Sigmoid colon (tissue), 7 donors: ENCODE results near the gene CCDC93. TPM values are rescaled to one million over a fixed set of nuclear protein-coding genes. Genes with fewer than 3 reads are reported as not detected.

Experiments used
- DNase-seq: peaks from one replicate; pipeline ENCODE4 v3.0.0-alpha.2; 2019
- H3K27ac ChIP-seq, 4 donors: fragments of 200-600 bp; sonication (generic); one replicate each; pipeline ENCODE4 v1.5.1; 2016 to 2019; ENCODE audit warnings: mild to moderate bottlenecking in 1 of 4
- H3K27me3 ChIP-seq, 3 donors: fragments of 200-600 bp; sonication (generic); one replicate each; pipeline ENCODE4 v1.5.1; 2019; ENCODE audit warnings: mild to moderate bottlenecking in 1 of 3
- H3K36me3 ChIP-seq, 4 donors: fragments of 200-600 bp; sonication (generic); one replicate each; pipeline ENCODE4 v1.5.1; 2016 to 2019
- H3K4me1 ChIP-seq, 4 donors: fragments of 200-600 bp; sonication (generic); one replicate each; pipeline ENCODE4 v1.5.1; 2017 to 2019
- H3K4me3 ChIP-seq, 4 donors: fragments of 200-600 bp; sonication (generic); one replicate each; pipeline ENCODE4 v1.5.1; 2017 to 2019; ENCODE audit warnings: mild to moderate bottlenecking in 2 of 4, moderate library complexity in 1 of 4
- H3K9me3 ChIP-seq, 4 donors: fragments of 200-600 bp in 3 of 4; sonication (generic) in 3 of 4; one replicate each; pipeline versions ENCODE4 v1.5.1 to v1.6.1; 2013 to 2019
- CTCF ChIP-seq, 4 experiments: fragments of 450-650 bp in 3 of 4; fragments of 200-600 bp in 1 of 4; IDR thresholded peaks; one replicate each; pipeline ENCODE4 v1.5.1; 2016 to 2019; ENCODE audit warnings: antibody characterized with exemption in 4 of 4, mild to moderate bottlenecking in 3 of 4, moderate library complexity in 2 of 4
- EP300 ChIP-seq, 4 donors: sonication (generic); formaldehyde crosslinking; IDR thresholded peaks; one replicate each; pipeline ENCODE4 v1.6.1; 2017; ENCODE audit warnings: antibody characterized with exemption in 4 of 4
- POLR2A ChIP-seq, 2 donors: fragments of 450-650 bp; IDR thresholded peaks; one replicate each; pipeline ENCODE4 v1.6.1; 2016; ENCODE audit warnings: antibody characterized with exemption in 2 of 2, mild to moderate bottlenecking in 2 of 2, moderate library complexity in 2 of 2
- POLR2AphosphoS5 ChIP-seq, 4 donors: sonication (generic); formaldehyde crosslinking; IDR thresholded peaks; one replicate each; pipeline ENCODE4 v1.6.1; 2017; ENCODE audit warnings: antibody characterized with exemption in 4 of 4
- WGBS, 2 donors: extraction: QIAGEN DNeasy Blood & Tissue Kit; methylation state at CpG; one replicate each; pipeline ENCODE4 v1.1.7; 2013; 5-methylcytosine and 5-hydroxymethylcytosine counted together
- intact Hi-C: fragments of 100-400 bp; cut with DNase I; formaldehyde crosslinking; loops from one replicate; pipeline ENCODE4 v1.15.1; 2023
- polyA plus RNA-seq, 3 donors: library from polyadenylated mRNA; stranded (reverse); fragments of 200-250 nt; gene quantifications; one replicate each; pipeline ENCODE4 v1.2.3, GENCODE V29; 2013
- total RNA-seq, 4 donors: library from RNA; depleted of rRNA; stranded (reverse); fragments of >200 nt; gene quantifications; one replicate each; pipeline ENCODE4 v1.1.0, GENCODE V29; 2016
- donor health status: healthy with polysubstance abuse.
- donor health status: Bipolar disorder and iron deficiency.
- donor health status: healthy.

Gene CCDC93
- total and polyA plus RNA-seq, 7 donors, result 4.2 to 25.5 (median 12.5) TPM

GRCh38 chr2:118006326-118006725 is 7.5 kb downstream of the CCDC93 start:
- Histone ChIP-seq H3K4me3 (no peak overlapping the region), H3K27ac (no peak overlapping the region), H3K36me3 (peaks cover 3 to 61% (median 27%) of the 10 kb centered on the region in 4 donors), H3K9me3 (no peaks in the 10 kb centered on the region), H3K4me1 (peaks cover 0 to 11% (median 7%) of the 10 kb centered on the region in 4 donors), H3K27me3 (no peaks in the 10 kb centered on the region)
- intact Hi-C loops, result no loop called here
- DNase-seq, result no peak
- WGBS, 2 donors, result 76 to 89% methylated on average over 1 of the region's 1 CpG
- TF ChIP-seq CTCF (IDR thresholded peaks at IDR 0.05) (no peak), POLR2A (IDR thresholded peaks at IDR 0.05) (no peak), EP300 (IDR thresholded peaks at IDR 0.05) (no peak), POLR2AphosphoS5 (IDR thresholded peaks at IDR 0.05) (no peak)

- peak; percentile 68 for DNase-seq
- H3K27ac ChIP-seq, result peak overlapping the region in 2 of 4 donors; percentile 19 to 39
- peaks cover 0 to 9% (median 6%) of the 10 kb centered on the region in 4 donors for H3K4me1 ChIP-seq
- TF ChIP-seq POLR2A (IDR thresholded peaks at IDR 0.05) (no peak), CTCF (IDR thresholded peaks at IDR 0.05) (peak; percentile 19 to 82 (median 70))
- no peak overlapping the region for H3K4me3 ChIP-seq
- H3K36me3 ChIP-seq, result peaks cover 14 to 85% (median 37%) of the 10 kb centered on the region in 4 donors
- WGBS, 2 donors, result 6 to 13% methylated on average over 3 of the region's 3 CpGs
- no peaks in the 10 kb centered on the region for H3K27me3 ChIP-seq
- no peaks in the 10 kb centered on the region for H3K9me3 ChIP-seq
- intact Hi-C loops, result loop anchor here (5.0 kb wide), 2 partner anchors 166 to 191 kb away; partner anchors contain the start of gene DDX18
Measured at GRCh38 chr2:118003396-118003824, 10.5 kb downstream of the CCDC93 start.

- Histone ChIP-seq H3K36me3 (peaks cover 11 to 84% (median 41%) of the 10 kb centered on the region in 4 donors), H3K4me3 (no peak overlapping the region), H3K27ac (no peak overlapping the region), H3K27me3 (no peaks in the 10 kb centered on the region), H3K9me3 (no peaks in the 10 kb centered on the region), H3K4me1 (peaks cover 0 to 9% (median 6%) of the 10 kb centered on the region in 4 donors)
- no peak for DNase-seq
- intact Hi-C loops, result loop anchor here (5.0 kb wide), 2 partner anchors 163 to 188 kb away; partner anchors contain the start of gene DDX18
- WGBS, 2 donors, result 90 to 91% methylated on average over 4 of the region's 4 CpGs
- TF ChIP-seq POLR2A (IDR thresholded peaks at IDR 0.05) (no peak), POLR2AphosphoS5 (IDR thresholded peaks at IDR 0.05) (no peak), EP300 (IDR thresholded peaks at IDR 0.05) (no peak), CTCF (IDR thresholded peaks at IDR 0.05) (no peak)
Measured at GRCh38 chr2:118000041-118000440, 13.8 kb downstream of the CCDC93 start.

- no peak for TF ChIP-seq POLR2AphosphoS5 (IDR thresholded peaks at IDR 0.05)
- TF ChIP-seq POLR2A (IDR thresholded peaks at IDR 0.05), result no peak
- no peak for TF ChIP-seq CTCF (IDR thresholded peaks at IDR 0.05)
- no peak for TF ChIP-seq EP300 (IDR thresholded peaks at IDR 0.05)
- Histone ChIP-seq H3K36me3 (peaks cover 11 to 92% (median 47%) of the 10 kb centered on the region in 4 donors), H3K4me3 (no peak overlapping the region), H3K4me1 (peaks cover 0 to 3% (median 2%) of the 10 kb centered on the region in 4 donors), H3K27ac (no peak overlapping the region), H3K9me3 (no peaks in the 10 kb centered on the region), H3K27me3 (no peaks in the 10 kb centered on the region)
- intact Hi-C loops, result no loop called here
- no peak for DNase-seq
- WGBS, 2 donors, result 88 to 89% methylated on average over 3 of the region's 3 CpGs
Measured at GRCh38 chr2:117997872-117998454, 15.9 kb downstream of the CCDC93 start.
